SK-N-SH treated with all-trans-retinoic acid at 6 μM for 48 hours (cell line): ENCODE results near the gene UNC5CL.

ENCODE experiments used
- CSRNP3 ChIP-seq: fragments of 250-450 bp; sonication (Bioruptor Pico); IDR thresholded peaks from 2 replicates; pipeline ENCODE4 v1.5.1; 2021; ENCODE audit warnings: mild to moderate bottlenecking, moderate library complexity
- ISL1 ChIP-seq: fragments of 250-450 bp; sonication (Bioruptor Pico); IDR thresholded peaks from 2 replicates; pipeline ENCODE4 v2.1.2; 2022; ENCODE audit warnings: mild to moderate bottlenecking, moderate library complexity
- PATZ1 ChIP-seq: fragments of 250-450 bp; sonication (Bioruptor Pico); IDR thresholded peaks from 2 replicates; pipeline ENCODE4 v1.8.0; 2020; ENCODE audit warnings: mild to moderate bottlenecking, moderate library complexity, borderline replicate concordance

- TF ChIP-seq CSRNP3 (CRISPR knock-in tag) (no peak), PATZ1 (CRISPR knock-in tag) (no peak), ISL1 (no peak)
Measured at GRCh38 chr6:41002168-41002567, 36.9 kb downstream of the UNC5CL start.
